ENCODE results near the gene ESF1.

Gene ESF1

DNA sequence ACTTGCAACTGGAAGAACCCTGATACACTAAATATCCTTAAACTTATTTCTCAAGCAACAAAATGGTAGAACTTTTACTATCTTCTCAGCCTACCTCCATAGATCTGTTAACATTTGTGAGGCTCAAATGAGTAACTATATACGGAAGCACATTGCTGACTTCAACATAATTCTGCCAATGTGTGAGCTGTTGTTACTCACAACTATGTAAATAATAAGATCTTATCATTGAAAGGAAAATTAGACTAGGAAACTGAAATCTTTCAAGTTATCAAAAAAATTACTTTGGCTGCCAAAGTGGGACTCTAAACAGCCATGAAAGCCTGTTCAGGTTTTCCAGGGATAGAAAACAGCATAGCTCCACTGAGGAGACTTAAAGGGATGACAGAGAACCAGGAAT is 105.8 kb downstream of the ESF1 start:
- DNase-seq (ENCODE audit: low read depth in 2 of 2): no peak

DNA sequence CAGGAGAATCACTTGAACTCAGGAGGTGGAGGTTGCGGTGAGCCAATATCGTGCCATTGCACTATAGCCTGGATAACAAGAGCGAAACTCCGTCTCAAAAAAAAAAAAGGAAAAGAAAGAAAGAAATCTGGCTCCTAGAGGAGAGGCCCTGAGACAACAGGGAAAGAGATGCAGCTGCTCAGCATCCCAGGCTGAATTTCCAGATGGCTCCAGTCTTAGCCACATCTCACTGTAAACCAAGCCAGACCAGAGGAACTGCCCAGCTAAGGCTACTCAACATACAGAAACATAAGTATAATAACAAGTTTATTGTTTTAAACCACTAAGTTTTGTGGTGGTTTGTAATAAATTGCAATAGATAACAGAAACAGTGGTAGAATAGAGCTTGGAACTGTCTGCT is 107.5 kb downstream of the ESF1 start:
- no peak for DNase-seq (ENCODE audit: low read depth in 2 of 2)

DNA sequence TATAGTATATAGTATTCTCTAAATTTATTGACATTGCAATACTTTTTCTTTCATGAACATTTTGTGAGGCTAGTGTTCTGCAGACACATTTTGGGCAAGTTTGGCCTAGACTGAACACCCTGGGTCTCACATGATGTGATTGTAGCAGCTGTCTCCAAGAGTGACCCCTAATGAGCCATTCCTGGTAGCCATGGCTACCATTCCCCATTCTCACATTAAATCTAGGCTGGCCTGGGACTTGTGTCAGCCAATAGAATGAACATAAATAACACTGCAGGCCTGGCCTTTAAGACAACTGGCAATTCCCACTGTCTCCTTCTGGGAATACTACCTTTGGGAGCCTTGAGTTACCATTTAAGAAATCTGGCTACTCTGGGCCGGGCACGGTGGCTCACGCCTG is 108.0 kb downstream of the ESF1 start:
- no peak for DNase-seq (ENCODE audit: low read depth in 2 of 2)

DNA sequence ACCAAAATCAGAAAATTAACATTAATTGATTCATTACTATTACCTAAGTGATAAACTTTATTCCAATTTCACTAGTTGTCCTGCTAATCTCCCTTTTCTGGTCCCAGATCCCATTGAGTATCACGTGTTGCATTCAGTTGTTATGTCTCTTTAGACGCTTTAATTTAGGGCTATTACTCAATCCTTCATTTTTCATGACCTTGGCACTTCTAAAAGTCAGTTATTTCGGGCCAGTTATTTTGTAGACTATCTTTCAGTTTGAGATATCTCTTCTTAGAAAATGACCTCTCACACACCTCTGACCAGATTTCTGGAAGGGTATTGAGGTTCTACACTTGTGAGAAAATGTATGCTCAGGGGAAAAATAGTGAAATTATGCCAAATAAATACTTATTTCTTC is 112.0 kb downstream of the ESF1 start:
- DNase-seq (ENCODE audit: low read depth in 2 of 2): no peak

GRCh38 chr20:13671916-13672378 is 112.8 kb downstream of the ESF1 start:
- no peak for DNase-seq (ENCODE audit: low read depth in 2 of 2)

DNA sequence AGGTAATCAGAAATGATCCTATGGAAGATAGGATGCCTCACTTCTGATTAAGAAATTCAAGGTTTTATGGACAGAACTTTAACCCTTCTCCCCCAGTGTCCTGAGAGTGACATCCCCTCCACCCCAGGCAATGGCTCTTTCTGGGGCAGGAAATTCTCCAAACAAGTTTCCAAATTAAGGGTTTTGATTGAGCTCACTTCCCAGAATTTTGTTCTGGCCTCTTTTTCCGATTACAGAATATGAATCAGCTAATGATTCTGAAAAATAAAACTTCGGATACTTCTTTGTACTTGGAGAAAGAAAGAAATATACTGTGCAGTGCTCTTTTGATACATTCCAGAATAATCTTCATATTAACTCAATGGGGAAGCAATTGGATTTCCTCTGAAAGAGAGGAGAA is 113.2 kb downstream of the ESF1 start:
- DNase-seq (ENCODE audit: low read depth in 2 of 2): no peak

GRCh38 chr20:13670160-13670559 is 114.6 kb downstream of the ESF1 start:
- no peak for DNase-seq (ENCODE audit: low read depth in 2 of 2)

GRCh38 chr20:13665709-13666395 is 118.9 kb downstream of the ESF1 start:
- no peak for DNase-seq (ENCODE audit: low read depth in 2 of 2)

All from stimulated activated CD4-positive, alpha-beta T cell treated with anti-CD3 and anti-CD28 coated beads, Interleukin-4, amount 100 ng/mL, for 48 hours (primary cell).